Mesothelial cell of epicardium (in vitro differentiated cells): ENCODE data around the gene DEFB129. TPM values are rescaled to one million over a fixed set of nuclear protein-coding genes. Genes with fewer than 3 reads are reported as not detected.
"Not testable (repeated sequence)": the region's sequence is repeated elsewhere in the genome, so short reads cannot be mapped to it uniquely, and the experiment has no call there.

Experiments
- DNase-seq, 2 experiments: peaks; one replicate each; pipeline ENCODE4 v3.0.0; 2021; ENCODE audit warnings: low spot score in 2 of 2; ENCODE audit not compliant: unreplicated experiment in 2 of 2
- H3K27ac Mint-ChIP-seq: 2 replicates; pipeline ENCODE4 v1.8.0; 2021; ENCODE audit warnings: mixed read lengths
- H3K27me3 Mint-ChIP-seq: 2 replicates; pipeline ENCODE4 v1.8.0; 2021; ENCODE audit warnings: low read depth, mixed read lengths
- H3K36me3 Mint-ChIP-seq: 2 replicates; pipeline ENCODE4 v1.8.0; 2021; ENCODE audit warnings: mixed read lengths
- H3K4me1 Mint-ChIP-seq: 2 replicates; pipeline ENCODE4 v1.8.0; 2021; ENCODE audit warnings: mixed read lengths
- H3K4me3 Mint-ChIP-seq: 2 replicates; pipeline ENCODE4 v1.8.0; 2021; ENCODE audit warnings: mild to moderate bottlenecking, moderate library complexity, mixed read lengths
- H3K9me3 Mint-ChIP-seq: 2 replicates; pipeline ENCODE4 v1.8.0; 2021; ENCODE audit warnings: mixed read lengths
- total RNA-seq: library from RNA; stranded (reverse); gene quantifications from 3 replicates; pipeline ENCODE4 v1.2.1, GENCODE V29; 2021
- TF ChIP-seq, protein P1 (sequence below): fragments of 200-600 bp; sonication (generic); IDR thresholded peaks from one replicate; pipeline ENCODE4 v1.5.0; 2021; ENCODE audit warnings: antibody characterized with exemption; ENCODE audit not compliant: unreplicated experiment

The DEFB129 gene
- total RNA-seq, 1 donor from 2014 or later = not detected

GRCh38 chr20:237489-237888 lies 10.4 kb downstream of the DEFB129 start:
- Mint-ChIP-seq H3K9me3 (no peaks in the 10 kb centered on the region), H3K27ac (no peak overlapping the region), H3K4me3 (no peak overlapping the region), H3K27me3 (peaks cover 29% of the 10 kb centered on the region), H3K36me3 (no peaks in the 10 kb centered on the region), H3K4me1 (peaks cover 5% of the 10 kb centered on the region)
- TF ChIP-seq, protein P1, sequence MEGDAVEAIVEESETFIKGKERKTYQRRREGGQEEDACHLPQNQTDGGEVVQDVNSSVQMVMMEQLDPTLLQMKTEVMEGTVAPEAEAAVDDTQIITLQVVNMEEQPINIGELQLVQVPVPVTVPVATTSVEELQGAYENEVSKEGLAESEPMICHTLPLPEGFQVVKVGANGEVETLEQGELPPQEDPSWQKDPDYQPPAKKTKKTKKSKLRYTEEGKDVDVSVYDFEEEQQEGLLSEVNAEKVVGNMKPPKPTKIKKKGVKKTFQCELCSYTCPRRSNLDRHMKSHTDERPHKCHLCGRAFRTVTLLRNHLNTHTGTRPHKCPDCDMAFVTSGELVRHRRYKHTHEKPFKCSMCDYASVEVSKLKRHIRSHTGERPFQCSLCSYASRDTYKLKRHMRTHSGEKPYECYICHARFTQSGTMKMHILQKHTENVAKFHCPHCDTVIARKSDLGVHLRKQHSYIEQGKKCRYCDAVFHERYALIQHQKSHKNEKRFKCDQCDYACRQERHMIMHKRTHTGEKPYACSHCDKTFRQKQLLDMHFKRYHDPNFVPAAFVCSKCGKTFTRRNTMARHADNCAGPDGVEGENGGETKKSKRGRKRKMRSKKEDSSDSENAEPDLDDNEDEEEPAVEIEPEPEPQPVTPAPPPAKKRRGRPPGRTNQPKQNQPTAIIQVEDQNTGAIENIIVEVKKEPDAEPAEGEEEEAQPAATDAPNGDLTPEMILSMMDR = no peak
- DNase-seq = no peak

- H3K9me3 Mint-ChIP-seq = no peaks in the 10 kb centered on the region
- H3K27me3 Mint-ChIP-seq = peaks cover 33% of the 10 kb centered on the region
- TF ChIP-seq, protein P1 = no peak
- DNase-seq = no peak
- peaks cover 5% of the 10 kb centered on the region for H3K4me1 Mint-ChIP-seq
- H3K4me3 Mint-ChIP-seq = no peak overlapping the region
- no peak overlapping the region for H3K27ac Mint-ChIP-seq
- H3K36me3 Mint-ChIP-seq = no peaks in the 10 kb centered on the region
Measured at GRCh38 chr20:237929-238328, 10.9 kb downstream of the DEFB129 start.

- H3K36me3 Mint-ChIP-seq = no peaks in the 10 kb centered on the region
- no peak overlapping the region for H3K4me3 Mint-ChIP-seq
- H3K27me3 Mint-ChIP-seq = peaks cover 41% of the 10 kb centered on the region
- TF ChIP-seq, protein P1 = no peak
- H3K4me1 Mint-ChIP-seq = no peaks in the 10 kb centered on the region
- peaks cover 7% of the 10 kb centered on the region for H3K9me3 Mint-ChIP-seq
- DNase-seq = no peak
- no peak overlapping the region for H3K27ac Mint-ChIP-seq
Measured at GRCh38 chr20:242905-243304, 15.8 kb downstream of the DEFB129 start.

- H3K4me3 Mint-ChIP-seq = no peak overlapping the region
- peaks cover 7% of the 10 kb centered on the region for H3K9me3 Mint-ChIP-seq
- no peak for DNase-seq
- peaks cover 17% of the 10 kb centered on the region for H3K4me1 Mint-ChIP-seq
- TF ChIP-seq, protein P1 = no peak
- peaks cover 11% of the 10 kb centered on the region for H3K27me3 Mint-ChIP-seq
- no peaks in the 10 kb centered on the region for H3K36me3 Mint-ChIP-seq
- no peak overlapping the region for H3K27ac Mint-ChIP-seq
Measured at GRCh38 chr20:251354-251753, 24.3 kb downstream of the DEFB129 start.

DNA sequence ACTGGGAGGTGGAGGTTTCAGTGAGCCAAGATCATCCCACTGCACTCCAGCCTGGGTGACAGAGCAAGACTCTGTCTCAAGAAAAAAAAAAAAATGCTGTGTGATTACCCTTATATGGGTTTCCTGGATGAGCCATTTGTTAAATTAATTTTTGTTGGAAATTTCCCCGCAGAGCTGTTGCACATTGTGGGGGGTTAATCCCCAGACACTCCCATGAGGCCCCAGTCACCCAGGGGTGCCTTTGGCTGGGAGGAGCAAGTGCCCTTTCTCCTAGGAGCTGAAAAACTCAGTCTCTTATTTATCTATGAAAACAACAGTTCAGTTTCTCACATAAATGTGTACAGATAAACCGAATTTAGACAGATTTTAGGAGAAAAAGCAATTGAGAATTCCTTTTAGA lies 25.7 kb downstream of the DEFB129 start:
- TF ChIP-seq, protein P1 = no peak
- no peak for DNase-seq
- H3K27ac Mint-ChIP-seq = no peak overlapping the region
- peaks cover 18% of the 10 kb centered on the region for H3K27me3 Mint-ChIP-seq
- H3K36me3 Mint-ChIP-seq = no peaks in the 10 kb centered on the region
- no peaks in the 10 kb centered on the region for H3K9me3 Mint-ChIP-seq
- no peak overlapping the region for H3K4me3 Mint-ChIP-seq
- H3K4me1 Mint-ChIP-seq = peaks cover 17% of the 10 kb centered on the region

DNA sequence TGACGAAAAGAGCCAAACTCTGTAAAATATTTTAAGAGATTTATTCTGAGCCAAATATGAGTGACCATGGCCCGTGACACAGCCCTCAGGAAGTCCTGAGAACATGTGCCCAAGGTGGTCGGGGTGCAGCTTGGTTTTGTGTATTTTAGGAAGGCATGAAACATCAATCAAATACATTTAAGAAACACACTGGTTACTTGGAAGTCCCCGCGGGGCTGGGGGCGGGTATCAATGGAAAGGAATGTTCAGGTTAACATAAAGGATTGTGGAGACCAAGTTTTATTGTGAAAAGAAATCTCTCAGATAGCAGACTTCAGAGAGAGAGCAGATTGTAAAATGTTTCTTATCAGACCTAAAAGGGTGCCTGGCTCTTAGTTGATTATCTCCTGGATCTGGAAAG lies 26.4 kb downstream of the DEFB129 start:
- H3K4me3 Mint-ChIP-seq, H3K36me3 Mint-ChIP-seq, DNase-seq, H3K9me3 Mint-ChIP-seq: not testable (repeated sequence)
- Mint-ChIP-seq H3K27ac (peak overlapping the region; percentile 73), H3K27me3 (peaks cover 23% of the 10 kb centered on the region), H3K4me1 (peaks cover 17% of the 10 kb centered on the region)
